GM21786 (cell line): ENCODE measurements around the gene SLC24A3.

Experiments used
- ATAC-seq: cut with Tn5 transposase; IDR thresholded peaks from one replicate; pipeline ENCODE4 v1.9.1; 2021; ENCODE audit not compliant: unreplicated experiment

The SLC24A3 gene

GRCh38 chr20:19756761-19757486, 544.5 kb downstream of the SLC24A3 start:
- no peak for ATAC-seq

- ATAC-seq = no peak
Measured at GRCh38 chr20:19757487-19758132, 545.2 kb downstream of the SLC24A3 start.

- no peak for ATAC-seq
Measured at GRCh38 chr20:19758133-19758500, 545.7 kb downstream of the SLC24A3 start, which contains the start of gene RIN2. RIN2 (plus strand) TSS chr20:19758258; CDS start chr20:19889602, 131,344 bp downstream.

GRCh38 chr20:19758501-19759331, 546.3 kb downstream of the SLC24A3 start:
- ATAC-seq = no peak

- no peak for ATAC-seq
Measured at GRCh38 chr20:19760371-19760721, 547.9 kb downstream of the SLC24A3 start.

- no peak for ATAC-seq
Measured at GRCh38 chr20:19761326-19761725, 548.9 kb downstream of the SLC24A3 start.

- no peak for ATAC-seq
Measured at GRCh38 chr20:19761841-19762240, 549.4 kb downstream of the SLC24A3 start.

GRCh38 chr20:19764207-19764606, 551.8 kb downstream of the SLC24A3 start:
- ATAC-seq = no peak

GRCh38 chr20:19765266-19765665, 552.8 kb downstream of the SLC24A3 start:
- ATAC-seq = no peak

GRCh38 chr20:19765913-19766312, 553.5 kb downstream of the SLC24A3 start:
- ATAC-seq = no peak

- no peak for ATAC-seq
Measured at GRCh38 chr20:19767070-19767469, 554.6 kb downstream of the SLC24A3 start.

GRCh38 chr20:19768325-19768842, 555.9 kb downstream of the SLC24A3 start:
- ATAC-seq = no peak

- ATAC-seq = no peak
Measured at GRCh38 chr20:19769507-19769906, 557.1 kb downstream of the SLC24A3 start.

GRCh38 chr20:19770375-19770774, 557.9 kb downstream of the SLC24A3 start:
- ATAC-seq = no peak

- no peak for ATAC-seq
Measured at GRCh38 chr20:19771031-19771430, 558.6 kb downstream of the SLC24A3 start.
